ENCODE data around the gene NTN1. TPM values are rescaled to one million over a fixed set of nuclear protein-coding genes. Genes with fewer than 3 reads are reported as not detected.

The NTN1 gene
- total RNA-seq, 1 experiment from 2014 or later, result 4.2 TPM

DNA sequence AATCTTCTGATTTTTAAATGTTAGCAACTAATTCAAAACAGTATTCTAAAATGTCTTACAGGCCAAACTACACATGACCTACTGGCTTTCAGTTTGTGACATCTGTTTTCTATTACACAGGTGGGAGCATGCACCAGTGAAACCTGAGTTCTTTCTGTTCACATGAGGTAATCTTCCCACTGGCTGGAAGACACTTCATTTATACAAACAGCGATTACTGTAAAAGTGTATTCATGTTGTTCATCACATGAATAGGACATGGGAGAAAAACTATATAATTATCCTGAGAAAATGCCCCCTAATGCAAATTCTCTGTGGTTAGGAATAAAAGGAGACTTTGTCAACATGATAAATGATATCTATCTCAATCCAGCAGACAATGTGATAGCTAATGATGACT, 44.7 kb upstream of the NTN1 start:
- DNase-seq (ENCODE audit: low read depth, low spot score) (no peak), ATAC-seq (no peak)
- no peaks in the 10 kb centered on the region for H3K4me1 ChIP-seq (ENCODE audit: control insufficient read depth in 1 of 2, insufficient read depth in 2 of 2, low read length in 2 of 2)
- no peaks in the 10 kb centered on the region for H3K36me3 ChIP-seq (ENCODE audit: control insufficient read depth in 1 of 2, insufficient read depth in 2 of 2, low read length in 2 of 2)
- H4K20me1 ChIP-seq (ENCODE audit: insufficient read depth), result no peaks in the 10 kb centered on the region
- RAD21 ChIA-PET (ENCODE audit: low non-redundant PET in 1 of 2, low total read pairs in 2 of 2, uncharacterized antibody in 2 of 2, unreplicated experiment in 2 of 2), result no interaction called here
- H3K9me2 ChIP-seq (ENCODE audit: insufficient read depth), result no peaks in the 10 kb centered on the region
- TF ChIP-seq, protein P1, sequence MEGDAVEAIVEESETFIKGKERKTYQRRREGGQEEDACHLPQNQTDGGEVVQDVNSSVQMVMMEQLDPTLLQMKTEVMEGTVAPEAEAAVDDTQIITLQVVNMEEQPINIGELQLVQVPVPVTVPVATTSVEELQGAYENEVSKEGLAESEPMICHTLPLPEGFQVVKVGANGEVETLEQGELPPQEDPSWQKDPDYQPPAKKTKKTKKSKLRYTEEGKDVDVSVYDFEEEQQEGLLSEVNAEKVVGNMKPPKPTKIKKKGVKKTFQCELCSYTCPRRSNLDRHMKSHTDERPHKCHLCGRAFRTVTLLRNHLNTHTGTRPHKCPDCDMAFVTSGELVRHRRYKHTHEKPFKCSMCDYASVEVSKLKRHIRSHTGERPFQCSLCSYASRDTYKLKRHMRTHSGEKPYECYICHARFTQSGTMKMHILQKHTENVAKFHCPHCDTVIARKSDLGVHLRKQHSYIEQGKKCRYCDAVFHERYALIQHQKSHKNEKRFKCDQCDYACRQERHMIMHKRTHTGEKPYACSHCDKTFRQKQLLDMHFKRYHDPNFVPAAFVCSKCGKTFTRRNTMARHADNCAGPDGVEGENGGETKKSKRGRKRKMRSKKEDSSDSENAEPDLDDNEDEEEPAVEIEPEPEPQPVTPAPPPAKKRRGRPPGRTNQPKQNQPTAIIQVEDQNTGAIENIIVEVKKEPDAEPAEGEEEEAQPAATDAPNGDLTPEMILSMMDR (IDR thresholded peaks at IDR 0.05 in 2 of 3, conservative IDR thresholded peaks at IDR 0.05 in 1 of 3; ENCODE audit: borderline replicate concordance in 1 of 3, insufficient read depth in 1 of 3, low read depth in 2 of 3, low read length in 2 of 3), result no peak
- TF ChIP-seq, protein P2, sequence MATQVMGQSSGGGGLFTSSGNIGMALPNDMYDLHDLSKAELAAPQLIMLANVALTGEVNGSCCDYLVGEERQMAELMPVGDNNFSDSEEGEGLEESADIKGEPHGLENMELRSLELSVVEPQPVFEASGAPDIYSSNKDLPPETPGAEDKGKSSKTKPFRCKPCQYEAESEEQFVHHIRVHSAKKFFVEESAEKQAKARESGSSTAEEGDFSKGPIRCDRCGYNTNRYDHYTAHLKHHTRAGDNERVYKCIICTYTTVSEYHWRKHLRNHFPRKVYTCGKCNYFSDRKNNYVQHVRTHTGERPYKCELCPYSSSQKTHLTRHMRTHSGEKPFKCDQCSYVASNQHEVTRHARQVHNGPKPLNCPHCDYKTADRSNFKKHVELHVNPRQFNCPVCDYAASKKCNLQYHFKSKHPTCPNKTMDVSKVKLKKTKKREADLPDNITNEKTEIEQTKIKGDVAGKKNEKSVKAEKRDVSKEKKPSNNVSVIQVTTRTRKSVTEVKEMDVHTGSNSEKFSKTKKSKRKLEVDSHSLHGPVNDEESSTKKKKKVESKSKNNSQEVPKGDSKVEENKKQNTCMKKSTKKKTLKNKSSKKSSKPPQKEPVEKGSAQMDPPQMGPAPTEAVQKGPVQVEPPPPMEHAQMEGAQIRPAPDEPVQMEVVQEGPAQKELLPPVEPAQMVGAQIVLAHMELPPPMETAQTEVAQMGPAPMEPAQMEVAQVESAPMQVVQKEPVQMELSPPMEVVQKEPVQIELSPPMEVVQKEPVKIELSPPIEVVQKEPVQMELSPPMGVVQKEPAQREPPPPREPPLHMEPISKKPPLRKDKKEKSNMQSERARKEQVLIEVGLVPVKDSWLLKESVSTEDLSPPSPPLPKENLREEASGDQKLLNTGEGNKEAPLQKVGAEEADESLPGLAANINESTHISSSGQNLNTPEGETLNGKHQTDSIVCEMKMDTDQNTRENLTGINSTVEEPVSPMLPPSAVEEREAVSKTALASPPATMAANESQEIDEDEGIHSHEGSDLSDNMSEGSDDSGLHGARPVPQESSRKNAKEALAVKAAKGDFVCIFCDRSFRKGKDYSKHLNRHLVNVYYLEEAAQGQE (IDR thresholded peaks at IDR 0.05; ENCODE audit: low read depth), result no peak
- TF ChIP-seq YY1 (IDR thresholded peaks at IDR 0.05; ENCODE audit: extremely low read depth, insufficient replicate concordance, low read depth, low read length) (no peak), EZH2phosphoT487 (IDR thresholded peaks at IDR 0.05; ENCODE audit: borderline replicate concordance) (no peak), SIN3A (IDR thresholded peaks at IDR 0.05; ENCODE audit: low read depth) (no peak), SRF (IDR thresholded peaks at IDR 0.05; ENCODE audit: low read depth) (no peak), TCF7L2 (IDR thresholded peaks at IDR 0.05; ENCODE audit: borderline replicate concordance, extremely low read depth, insufficient read depth, insufficient read length) (no peak), FOSL1 (IDR thresholded peaks at IDR 0.05; ENCODE audit: low read depth) (no peak), POLR2A (IDR thresholded peaks at IDR 0.05; ENCODE audit: borderline replicate concordance, extremely low read depth, insufficient read depth, insufficient read length) (no peak), EZH2 (IDR thresholded peaks at IDR 0.05) (no peak)
- TF ChIP-seq, protein P3, sequence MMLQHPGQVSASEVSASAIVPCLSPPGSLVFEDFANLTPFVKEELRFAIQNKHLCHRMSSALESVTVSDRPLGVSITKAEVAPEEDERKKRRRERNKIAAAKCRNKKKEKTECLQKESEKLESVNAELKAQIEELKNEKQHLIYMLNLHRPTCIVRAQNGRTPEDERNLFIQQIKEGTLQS (IDR thresholded peaks at IDR 0.05), result no peak
- TF ChIP-seq, protein P4, sequence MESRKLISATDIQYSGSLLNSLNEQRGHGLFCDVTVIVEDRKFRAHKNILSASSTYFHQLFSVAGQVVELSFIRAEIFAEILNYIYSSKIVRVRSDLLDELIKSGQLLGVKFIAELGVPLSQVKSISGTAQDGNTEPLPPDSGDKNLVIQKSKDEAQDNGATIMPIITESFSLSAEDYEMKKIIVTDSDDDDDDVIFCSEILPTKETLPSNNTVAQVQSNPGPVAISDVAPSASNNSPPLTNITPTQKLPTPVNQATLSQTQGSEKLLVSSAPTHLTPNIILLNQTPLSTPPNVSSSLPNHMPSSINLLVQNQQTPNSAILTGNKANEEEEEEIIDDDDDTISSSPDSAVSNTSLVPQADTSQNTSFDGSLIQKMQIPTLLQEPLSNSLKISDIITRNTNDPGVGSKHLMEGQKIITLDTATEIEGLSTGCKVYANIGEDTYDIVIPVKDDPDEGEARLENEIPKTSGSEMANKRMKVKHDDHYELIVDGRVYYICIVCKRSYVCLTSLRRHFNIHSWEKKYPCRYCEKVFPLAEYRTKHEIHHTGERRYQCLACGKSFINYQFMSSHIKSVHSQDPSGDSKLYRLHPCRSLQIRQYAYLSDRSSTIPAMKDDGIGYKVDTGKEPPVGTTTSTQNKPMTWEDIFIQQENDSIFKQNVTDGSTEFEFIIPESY (IDR thresholded peaks at IDR 0.05; ENCODE audit: extremely low read depth, insufficient replicate concordance, low read length), result no peak
- no peaks in the 10 kb centered on the region for H3K27me3 ChIP-seq (ENCODE audit: insufficient read depth, low read length)
- CTCF ChIA-PET, result no interaction called here
- no peak overlapping the region for H3K4me2 ChIP-seq (ENCODE audit: low read length)
- POLR2A ChIA-PET, result no interaction called here
- H3K9ac ChIP-seq (ENCODE audit: low read length), result no peak overlapping the region
- intact Hi-C loops (cut with micrococcal nuclease), result no loop called here
- no TSS peak for BruUV-seq (replicated peaks)
- no peak overlapping the region for H2AFZ ChIP-seq (ENCODE audit: low read depth, low read length, poor library complexity, severe bottlenecking)
- H3K4me3 ChIP-seq (replicated peaks in 1 of 2; ENCODE audit: low read depth in 1 of 2, low read length in 2 of 2), result no peak overlapping the region
- no peaks in the 10 kb centered on the region for H3K9me3 ChIP-seq (ENCODE audit: control insufficient read depth in 1 of 2, insufficient read depth in 1 of 2, low read depth in 1 of 2, low read length in 2 of 2)
- no peaks in the 10 kb centered on the region for H3K79me2 ChIP-seq (ENCODE audit: insufficient read depth, low read length)
- H3K27ac ChIP-seq (ENCODE audit: low read depth, low read length), result no peak overlapping the region

Data from HCT116 (cell line).